Thyroid gland (tissue), 4 donors: Measurements from ENCODE around the gene EBP.

Source experiments
- POLR2A ChIP-seq, 2 donors: fragments of 450-650 bp; IDR thresholded peaks; one replicate each; pipeline ENCODE4 v1.6.1; 2017; ENCODE audit warnings: antibody characterized with exemption in 2 of 2, mild to moderate bottlenecking in 2 of 2, moderate library complexity in 1 of 2
- TF ChIP-seq, protein P1 (sequence below), 6 experiments: fragments of 200-600 bp in 3 of 6; fragments of 450-650 bp in 3 of 6; sonication (generic) in 3 of 6; IDR thresholded peaks; one replicate each; pipeline ENCODE4 v1.5.1; 2016 to 2019; ENCODE audit warnings: antibody characterized with exemption in 6 of 6, mild to moderate bottlenecking in 2 of 6, inconsistent platforms in 1 of 6, moderate library complexity in 1 of 6

DNA sequence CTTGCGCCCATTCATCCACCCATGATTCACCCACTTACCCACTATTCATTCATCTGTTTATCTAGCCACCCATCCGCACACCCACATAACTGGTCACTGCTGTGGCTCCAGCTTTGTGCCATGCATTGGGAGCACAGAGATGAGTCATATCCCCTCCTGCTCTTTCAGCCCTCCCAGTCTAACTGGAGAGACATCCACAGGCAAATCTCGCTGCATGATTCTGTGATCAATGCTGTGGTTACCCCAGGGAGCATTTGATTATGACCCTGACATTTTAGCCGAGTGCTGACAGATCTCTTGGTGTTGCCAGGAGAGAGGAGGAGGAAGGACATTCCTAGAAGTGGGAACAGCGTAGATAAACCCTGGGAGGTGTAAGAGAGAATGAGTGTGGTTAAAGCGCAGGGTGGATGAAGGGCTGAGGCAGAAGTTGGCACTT, 23.2 kb upstream of the EBP start:
- TF ChIP-seq, protein P1, sequence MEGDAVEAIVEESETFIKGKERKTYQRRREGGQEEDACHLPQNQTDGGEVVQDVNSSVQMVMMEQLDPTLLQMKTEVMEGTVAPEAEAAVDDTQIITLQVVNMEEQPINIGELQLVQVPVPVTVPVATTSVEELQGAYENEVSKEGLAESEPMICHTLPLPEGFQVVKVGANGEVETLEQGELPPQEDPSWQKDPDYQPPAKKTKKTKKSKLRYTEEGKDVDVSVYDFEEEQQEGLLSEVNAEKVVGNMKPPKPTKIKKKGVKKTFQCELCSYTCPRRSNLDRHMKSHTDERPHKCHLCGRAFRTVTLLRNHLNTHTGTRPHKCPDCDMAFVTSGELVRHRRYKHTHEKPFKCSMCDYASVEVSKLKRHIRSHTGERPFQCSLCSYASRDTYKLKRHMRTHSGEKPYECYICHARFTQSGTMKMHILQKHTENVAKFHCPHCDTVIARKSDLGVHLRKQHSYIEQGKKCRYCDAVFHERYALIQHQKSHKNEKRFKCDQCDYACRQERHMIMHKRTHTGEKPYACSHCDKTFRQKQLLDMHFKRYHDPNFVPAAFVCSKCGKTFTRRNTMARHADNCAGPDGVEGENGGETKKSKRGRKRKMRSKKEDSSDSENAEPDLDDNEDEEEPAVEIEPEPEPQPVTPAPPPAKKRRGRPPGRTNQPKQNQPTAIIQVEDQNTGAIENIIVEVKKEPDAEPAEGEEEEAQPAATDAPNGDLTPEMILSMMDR (IDR thresholded peaks at IDR 0.05) = no peak
- no peak for TF ChIP-seq POLR2A (IDR thresholded peaks at IDR 0.05)
